Measurements from ENCODE around the gene TTC7B. TPM values are rescaled to one million over a fixed set of nuclear protein-coding genes. Genes with fewer than 3 reads are reported as not detected.

Gene TTC7B
- total and polyA plus RNA-seq, 7 donors = 18.9 to 97.0 (median 59.0) TPM

GRCh38 chr14:90571149-90571947, 244.9 kb downstream of the TTC7B start:
- DNase-seq (peak in 1 of 2 donors; percentile 34), ATAC-seq (peak in 2 of 4 donors; percentile 23 to 29)
- WGBS, 3 donors = 68 to 84% (median 71%) methylated on average over 13 of the region's 13 CpGs
- TF ChIP-seq CTCF (IDR thresholded peaks at IDR 0.05) = no peak
- Histone ChIP-seq H3K27ac (peak overlapping the region; percentile 57), H3K9me3 (no peaks in the 10 kb centered on the region), H3K4me3 (no peak overlapping the region), H3K36me3 (ENCODE audit: insufficient read depth in 1 of 2, low read depth in 1 of 2) (peaks cover 0 to 7% of the 10 kb centered on the region in 2 donors), H3K4me1 (peaks cover 37% of the 10 kb centered on the region), H3K27me3 (ENCODE audit: insufficient read depth in 3 of 3, low read length in 2 of 3) (no peaks in the 10 kb centered on the region)
- intact Hi-C loops (cut with DNase I) = loop anchor here in 1 of 2 donors (5.0 kb wide), 1 partner anchor 164 kb away; no protein-coding TSS in a partner anchor

GRCh38 chr14:90570461-90570860, 245.8 kb downstream of the TTC7B start:
- Histone ChIP-seq H3K9me3 (no peaks in the 10 kb centered on the region), H3K4me3 (no peak overlapping the region), H3K27me3 (ENCODE audit: insufficient read depth in 3 of 3, low read length in 2 of 3) (no peaks in the 10 kb centered on the region), H3K27ac (no peak overlapping the region), H3K4me1 (peaks cover 28% of the 10 kb centered on the region), H3K36me3 (ENCODE audit: insufficient read depth in 1 of 2, low read depth in 1 of 2) (no peaks in the 10 kb centered on the region)
- ATAC-seq (peak in 2 of 4 donors; percentile 11 to 52), DNase-seq (peak in 1 of 2 donors; percentile 31)
- intact Hi-C loops (cut with DNase I) = loop anchor here in 1 of 2 donors (5.0 kb wide), 1 partner anchor 163 kb away; no protein-coding TSS in a partner anchor
- TF ChIP-seq CTCF (IDR thresholded peaks at IDR 0.05) = no peak
- WGBS, 3 donors = 91 to 96% (median 94%) methylated on average over 17 of the region's 17 CpGs

- no peak overlapping the region for H3K27ac ChIP-seq
- intact Hi-C loops (cut with DNase I) = loop anchor here in 1 of 2 donors (5.0 kb wide), 1 partner anchor 162 kb away; no protein-coding TSS in a partner anchor
Observed at GRCh38 chr14:90569606-90570387, 246.4 kb downstream of the TTC7B start.

GRCh38 chr14:90569201-90569600, 247.0 kb downstream of the TTC7B start:
- no peak for DNase-seq
- peak; percentile 41 to 66 (median 58) for ATAC-seq
- no peaks in the 10 kb centered on the region for H3K9me3 ChIP-seq
- H3K36me3 ChIP-seq (ENCODE audit: insufficient read depth in 1 of 2, low read depth in 1 of 2) = no peaks in the 10 kb centered on the region
- 81 to 89% (median 88%) methylated on average over 5 of the region's 5 CpGs for WGBS, 3 donors
- H3K27ac ChIP-seq = no peak overlapping the region
- TF ChIP-seq CTCF (IDR thresholded peaks at IDR 0.05) = no peak
- H3K4me3 ChIP-seq = no peak overlapping the region
- H3K4me1 ChIP-seq = peaks cover 16% of the 10 kb centered on the region
- intact Hi-C loops (cut with DNase I) = no loop called here
- no peaks in the 10 kb centered on the region for H3K27me3 ChIP-seq (ENCODE audit: insufficient read depth in 3 of 3, low read length in 2 of 3)

More at GRCh38 chr14:90569606-90570387, 246.4 kb downstream of the TTC7B start:
- DNase-seq = peak in 1 of 2 donors; percentile 35
- H3K27me3 ChIP-seq (ENCODE audit: insufficient read depth in 3 of 3, low read length in 2 of 3) = no peaks in the 10 kb centered on the region
- no peaks in the 10 kb centered on the region for H3K9me3 ChIP-seq
- TF ChIP-seq CTCF (IDR thresholded peaks at IDR 0.05) = no peak
- no peaks in the 10 kb centered on the region for H3K36me3 ChIP-seq (ENCODE audit: insufficient read depth in 1 of 2, low read depth in 1 of 2)
- ATAC-seq = peak in 1 of 4 donors; percentile 13
- peaks cover 22% of the 10 kb centered on the region for H3K4me1 ChIP-seq
- WGBS, 3 donors = 85 to 93% (median 92%) methylated on average over 9 of the region's 9 CpGs
- H3K4me3 ChIP-seq = no peak overlapping the region

Measured in psoas muscle (tissue), 8 donors.